HG03342 (cell line): ENCODE data around the gene PTGS1.

Experiments used
- ATAC-seq: cut with Tn5 transposase; IDR thresholded peaks from one replicate; pipeline ENCODE4 v1.9.1; 2021; ENCODE audit warnings: mild to moderate bottlenecking, moderate library complexity; ENCODE audit not compliant: unreplicated experiment

PTGS1 gene

GRCh38 chr9:122372856-122373845 is 2.3 kb downstream of the PTGS1 start:
- ATAC-seq: no peak

GRCh38 chr9:122374885-122375420 is 4.1 kb downstream of the PTGS1 start:
- no peak for ATAC-seq

GRCh38 chr9:122376796-122377195 is 6.0 kb downstream of the PTGS1 start:
- no peak for ATAC-seq

GRCh38 chr9:122377241-122378164 is 6.7 kb downstream of the PTGS1 start:
- no peak for ATAC-seq

- no peak for ATAC-seq
Measured at GRCh38 chr9:122378236-122378635, 7.4 kb downstream of the PTGS1 start.

GRCh38 chr9:122379340-122379739 is 8.5 kb downstream of the PTGS1 start:
- no peak for ATAC-seq

- ATAC-seq: no peak
Measured at GRCh38 chr9:122380293-122380692, 9.5 kb downstream of the PTGS1 start.

GRCh38 chr9:122381206-122381950 is 10.6 kb downstream of the PTGS1 start:
- no peak for ATAC-seq

GRCh38 chr9:122382901-122383850 is 12.4 kb downstream of the PTGS1 start:
- ATAC-seq: no peak

- no peak for ATAC-seq
Measured at GRCh38 chr9:122383992-122384461, 13.2 kb downstream of the PTGS1 start.

GRCh38 chr9:122386311-122386872 is 15.6 kb downstream of the PTGS1 start:
- ATAC-seq: no peak

- ATAC-seq: no peak
Measured at GRCh38 chr9:122387536-122387935, 16.7 kb downstream of the PTGS1 start.

- ATAC-seq: no peak
Measured at GRCh38 chr9:122389195-122389594, 18.4 kb downstream of the PTGS1 start.

GRCh38 chr9:122389799-122390481 is 19.1 kb downstream of the PTGS1 start:
- peak; percentile 64 for ATAC-seq

- ATAC-seq: no peak
Measured at GRCh38 chr9:122392284-122392683, 21.5 kb downstream of the PTGS1 start.

GRCh38 chr9:122392714-122393113 is 21.9 kb downstream of the PTGS1 start:
- no peak for ATAC-seq

- ATAC-seq: no peak
Measured at GRCh38 chr9:122393284-122393983, 22.6 kb downstream of the PTGS1 start.
